GM19239 (cell line): ENCODE measurements around the gene PRR20G.

ENCODE experiments used
- DNase-seq: peaks from one replicate; pipeline ENCODE4 v3.0.0; 2011; ENCODE audit warnings: low spot score; ENCODE audit not compliant: insufficient read length
- FAIRE-seq: peaks from 2 replicates; lab custom pipeline; 2011; peaks lifted over from hg19 to GRCh38; lab: Jason Lieb, UNC

The PRR20G gene

GRCh38 chr3:127264794-127265514 lies 22.9 kb downstream of the PRR20G start:
- FAIRE-seq = no peak
- DNase-seq = no peak

- DNase-seq = no peak
These were observed 23.6 kb downstream of the PRR20G start for GRCh38 chr3:127264292-127264691.

GRCh38 chr3:127263586-127264231 lies 24.1 kb downstream of the PRR20G start:
- FAIRE-seq = no peak
- no peak for DNase-seq

More at GRCh38 chr3:127264292-127264691, 23.6 kb downstream of the PRR20G start:
- no peak for FAIRE-seq

- FAIRE-seq (no peak), DNase-seq (no peak)
These were observed 24.8 kb downstream of the PRR20G start for GRCh38 chr3:127263037-127263436.

- FAIRE-seq = no peak
- DNase-seq = no peak
These were observed 25.3 kb downstream of the PRR20G start for GRCh38 chr3:127262533-127262932.

GRCh38 chr3:127261925-127262324 lies 25.9 kb downstream of the PRR20G start:
- FAIRE-seq (no peak), DNase-seq (no peak)

- FAIRE-seq (no peak), DNase-seq (no peak)
These were observed 26.9 kb downstream of the PRR20G start for GRCh38 chr3:127260826-127261555.

GRCh38 chr3:127260416-127260815 lies 27.4 kb downstream of the PRR20G start:
- DNase-seq (no peak), FAIRE-seq (no peak)

- FAIRE-seq = no peak
- DNase-seq = no peak
These were observed 28.0 kb downstream of the PRR20G start for GRCh38 chr3:127259882-127260281.

GRCh38 chr3:127258733-127259132 lies 29.1 kb downstream of the PRR20G start:
- FAIRE-seq = no peak
- no peak for DNase-seq

- FAIRE-seq (no peak), DNase-seq (no peak)
These were observed 30.5 kb downstream of the PRR20G start for GRCh38 chr3:127257351-127257750.

GRCh38 chr3:127256733-127257271 lies 31.0 kb downstream of the PRR20G start:
- FAIRE-seq (no peak), DNase-seq (no peak)

- FAIRE-seq (no peak), DNase-seq (no peak)
These were observed 31.7 kb downstream of the PRR20G start for GRCh38 chr3:127256138-127256537.

- no peak for FAIRE-seq
- DNase-seq = no peak
These were observed 32.3 kb downstream of the PRR20G start for GRCh38 chr3:127255516-127255915.

- DNase-seq (no peak), FAIRE-seq (no peak)
These were observed 33.1 kb downstream of the PRR20G start for GRCh38 chr3:127254730-127255129.

- no peak for FAIRE-seq
These were observed 33.7 kb downstream of the PRR20G start for GRCh38 chr3:127254033-127254644.

GRCh38 chr3:127253491-127253890 lies 34.4 kb downstream of the PRR20G start:
- no peak for FAIRE-seq
- DNase-seq = no peak

More at GRCh38 chr3:127254033-127254644, 33.7 kb downstream of the PRR20G start:
- no peak for DNase-seq

GRCh38 chr3:127252446-127252845 lies 35.4 kb downstream of the PRR20G start:
- FAIRE-seq = no peak

GRCh38 chr3:127250032-127250431 lies 37.8 kb downstream of the PRR20G start:
- DNase-seq (no peak), FAIRE-seq (no peak)

More at GRCh38 chr3:127252446-127252845, 35.4 kb downstream of the PRR20G start:
- no peak for DNase-seq

- no peak for DNase-seq
- no peak for FAIRE-seq
These were observed 40.6 kb downstream of the PRR20G start for GRCh38 chr3:127247292-127247691.
